ENCODE data around the gene AGAP1. TPM values are rescaled to one million over a fixed set of nuclear protein-coding genes. Genes with fewer than 3 reads are reported as not detected.
A peak's percentile ranks its signal among the peaks of the same experiment; 100 is the strongest.

The AGAP1 gene
- total RNA-seq, 1 experiment from 2014 or later, result 25.8 TPM

DNA sequence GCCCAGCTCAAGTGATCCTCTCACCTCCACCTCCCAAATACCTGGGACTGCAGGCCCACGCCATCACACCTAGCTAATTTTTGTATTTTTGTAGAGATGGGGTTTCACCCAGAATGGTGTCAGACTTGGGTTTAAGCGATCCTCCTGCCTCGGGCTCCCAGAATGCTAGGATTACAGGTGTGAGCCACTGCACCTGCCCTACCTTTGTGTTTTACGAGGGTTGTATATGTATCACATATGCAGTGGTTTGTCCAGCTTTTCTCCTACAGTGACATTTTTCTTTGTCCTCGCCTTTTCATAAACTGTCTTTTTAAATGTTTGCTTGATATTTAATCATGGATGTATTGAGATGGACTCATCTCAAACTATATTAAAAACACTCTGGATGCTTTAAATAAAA is 38.5 kb downstream of the AGAP1 start:
- no CpG with 5 or more reads among the region's 5 CpGs for WGBS (ENCODE audit: extremely low coverage, insufficient read length, low lambda C conversion rate)
- H3K27me3 Mint-ChIP-seq (ENCODE audit: low read depth), result no peaks in the 10 kb centered on the region; the same call in 1 of the 2 replicates

More for the DNA sequence above, 38.5 kb downstream of the AGAP1 start:
- peaks cover 8% of the 10 kb centered on the region for H3K4me1 ChIP-seq (ENCODE audit: insufficient read depth, low read length)
- H3K14ac ChIP-seq (ENCODE audit: insufficient read depth, low read length), result no peak overlapping the region
- peak overlapping the region in 2 of 3 experiments; percentile 59 to 79; a peak in 2 of 7 replicates for H3K27ac Mint-ChIP-seq
- no peak overlapping the region for H3K4me3 Mint-ChIP-seq
- no peak overlapping the region for H2BK15ac ChIP-seq (ENCODE audit: low read depth, low read length)
- no peak overlapping the region for H3T11ph ChIP-seq (ENCODE audit: low read length)
- H3K18ac ChIP-seq (ENCODE audit: insufficient read length, low read depth, low read length), result no peak overlapping the region
- no peaks in the 10 kb centered on the region for H4K20me1 ChIP-seq (ENCODE audit: control insufficient read depth, insufficient read depth, insufficient read length)
- no peak overlapping the region for H3K23ac ChIP-seq (ENCODE audit: insufficient read length, low read depth, low read length)
- H3K4me1 Mint-ChIP-seq, result peaks cover 43 to 56% of the 10 kb centered on the region in 2 experiments
- peaks cover 8 to 18% (median 9%) of the 10 kb centered on the region in 3 experiments; a peak in 6 of 7 replicates for H3K36me3 Mint-ChIP-seq (ENCODE audit: insufficient read depth in 1 of 3, low read depth in 3 of 3)
- H3K79me2 ChIP-seq (ENCODE audit: insufficient read depth, low read length), result peaks cover 16% of the 10 kb centered on the region; the same call in 1 of the 2 replicates
- no peak overlapping the region for H4K5ac ChIP-seq (ENCODE audit: insufficient read length, low read depth, low read length)
- no peak overlapping the region for H3K4me2 ChIP-seq (ENCODE audit: insufficient read depth, insufficient read length, low read length)
- no peak overlapping the region for H4K8ac ChIP-seq (replicated peaks; ENCODE audit: insufficient read length, low read depth, low read length)
- H3K4ac ChIP-seq (ENCODE audit: low read depth, low read length), result no peak overlapping the region
- no peak overlapping the region for H2AK5ac ChIP-seq (ENCODE audit: insufficient read length, low read length)
- H3K9me3 ChIP-seq (ENCODE audit: control insufficient read depth, low read depth, low read length), result no peaks in the 10 kb centered on the region
- no peak overlapping the region for H2BK5ac ChIP-seq (ENCODE audit: insufficient read length, low read length)
- H2BK120ac ChIP-seq (ENCODE audit: low read depth, low read length, poor library complexity, severe bottlenecking), result no peak overlapping the region
- no peaks in the 10 kb centered on the region for H3K79me1 ChIP-seq (ENCODE audit: insufficient read depth, low read depth, low read length, poor library complexity, severe bottlenecking)
- no peak overlapping the region for H3K9ac ChIP-seq (ENCODE audit: extremely low read depth, insufficient read length, low read length)
- H3K23me2 ChIP-seq (ENCODE audit: insufficient read length, low read depth, low read length, poor library complexity, severe bottlenecking), result no peaks in the 10 kb centered on the region
- no peak overlapping the region for H2AFZ ChIP-seq (ENCODE audit: low read length)
- no peaks in the 10 kb centered on the region for H3K27me3 ChIP-seq (ENCODE audit: insufficient read depth, low read length)
- no peak overlapping the region for H2BK12ac ChIP-seq (ENCODE audit: insufficient read length, low read depth, low read length)
- no peak overlapping the region for H3K56ac ChIP-seq (ENCODE audit: insufficient read length, low read depth, low read length)
- no peak overlapping the region for H3K27ac ChIP-seq (ENCODE audit: insufficient read length, low read depth, low read length)
- no peak overlapping the region for H2BK20ac ChIP-seq (ENCODE audit: low read depth, low read length, poor library complexity, severe bottlenecking)
- peaks cover 13 to 14% of the 10 kb centered on the region in 2 experiments for H3K9me3 Mint-ChIP-seq
- no peak overlapping the region for H4K91ac ChIP-seq (ENCODE audit: insufficient read length, low read depth, low read length)
- DNase-seq, result no peak
- TF ChIP-seq, protein P1, sequence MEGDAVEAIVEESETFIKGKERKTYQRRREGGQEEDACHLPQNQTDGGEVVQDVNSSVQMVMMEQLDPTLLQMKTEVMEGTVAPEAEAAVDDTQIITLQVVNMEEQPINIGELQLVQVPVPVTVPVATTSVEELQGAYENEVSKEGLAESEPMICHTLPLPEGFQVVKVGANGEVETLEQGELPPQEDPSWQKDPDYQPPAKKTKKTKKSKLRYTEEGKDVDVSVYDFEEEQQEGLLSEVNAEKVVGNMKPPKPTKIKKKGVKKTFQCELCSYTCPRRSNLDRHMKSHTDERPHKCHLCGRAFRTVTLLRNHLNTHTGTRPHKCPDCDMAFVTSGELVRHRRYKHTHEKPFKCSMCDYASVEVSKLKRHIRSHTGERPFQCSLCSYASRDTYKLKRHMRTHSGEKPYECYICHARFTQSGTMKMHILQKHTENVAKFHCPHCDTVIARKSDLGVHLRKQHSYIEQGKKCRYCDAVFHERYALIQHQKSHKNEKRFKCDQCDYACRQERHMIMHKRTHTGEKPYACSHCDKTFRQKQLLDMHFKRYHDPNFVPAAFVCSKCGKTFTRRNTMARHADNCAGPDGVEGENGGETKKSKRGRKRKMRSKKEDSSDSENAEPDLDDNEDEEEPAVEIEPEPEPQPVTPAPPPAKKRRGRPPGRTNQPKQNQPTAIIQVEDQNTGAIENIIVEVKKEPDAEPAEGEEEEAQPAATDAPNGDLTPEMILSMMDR (conservative IDR thresholded peaks at IDR 0.05), result no peak

Measured in H9 (cell line).